Upper lobe of right lung (tissue), 1 donor: ENCODE data around the gene CRB3. TPM values are rescaled to one million over a fixed set of nuclear protein-coding genes. Genes with fewer than 3 reads are reported as not detected.
"Not testable (repeated sequence)": the region's sequence is repeated elsewhere in the genome, so short reads cannot be mapped to it uniquely, and the experiment has no call there.

Experiments used
- ATAC-seq: fragments of 200-7000 bp; cut with Tn5 transposase; one replicate; pipeline ENCODE4 v1.9.1; 2020; ENCODE audit warnings: mild to moderate bottlenecking, moderate library complexity
- DNase-seq: peaks from one replicate; pipeline ENCODE4 v3.0.0-alpha.2; 2020
- H3K27ac ChIP-seq: fragments of 200-600 bp; one replicate; pipeline ENCODE4 v1.8.0; 2022
- H3K27me3 ChIP-seq: fragments of 200-600 bp; one replicate; pipeline ENCODE4 v1.8.0; 2022; ENCODE audit warnings: mild to moderate bottlenecking
- H3K36me3 ChIP-seq: fragments of 200-600 bp; one replicate; pipeline ENCODE4 v1.8.0; 2022
- H3K4me1 ChIP-seq: fragments of 200-600 bp; one replicate; pipeline ENCODE4 v1.8.0; 2022
- H3K4me3 ChIP-seq: fragments of 200-600 bp; one replicate; pipeline ENCODE4 v1.8.0; 2022; ENCODE audit warnings: mild to moderate bottlenecking
- H3K9me3 ChIP-seq: fragments of 200-600 bp; one replicate; pipeline ENCODE4 v1.8.0; 2022
- intact Hi-C: fragments of 100-400 bp; cut with DNase I; formaldehyde crosslinking; loops from one replicate; pipeline ENCODE4 v1.11.0; 2022
- total RNA-seq: library from RNA; stranded (reverse); fragmentation: NEBNext Ultra II Directional; extraction: Animal tissue kit (Norgen Biotek cat#: 25700); gene quantifications from one replicate; pipeline ENCODE4 v1.2.1, GENCODE V29; 2021
- TF ChIP-seq, protein P1 (sequence below): fragments of 200-600 bp; IDR thresholded peaks from one replicate; pipeline ENCODE4 v1.8.0; 2022; ENCODE audit warnings: antibody characterized with exemption
- donor health status: DM: no; HTN: yes; CAD: no; lungs with severe emphysema.

The CRB3 gene
- total RNA-seq, 1 donor from 2014 or later: 48.4 TPM

DNA sequence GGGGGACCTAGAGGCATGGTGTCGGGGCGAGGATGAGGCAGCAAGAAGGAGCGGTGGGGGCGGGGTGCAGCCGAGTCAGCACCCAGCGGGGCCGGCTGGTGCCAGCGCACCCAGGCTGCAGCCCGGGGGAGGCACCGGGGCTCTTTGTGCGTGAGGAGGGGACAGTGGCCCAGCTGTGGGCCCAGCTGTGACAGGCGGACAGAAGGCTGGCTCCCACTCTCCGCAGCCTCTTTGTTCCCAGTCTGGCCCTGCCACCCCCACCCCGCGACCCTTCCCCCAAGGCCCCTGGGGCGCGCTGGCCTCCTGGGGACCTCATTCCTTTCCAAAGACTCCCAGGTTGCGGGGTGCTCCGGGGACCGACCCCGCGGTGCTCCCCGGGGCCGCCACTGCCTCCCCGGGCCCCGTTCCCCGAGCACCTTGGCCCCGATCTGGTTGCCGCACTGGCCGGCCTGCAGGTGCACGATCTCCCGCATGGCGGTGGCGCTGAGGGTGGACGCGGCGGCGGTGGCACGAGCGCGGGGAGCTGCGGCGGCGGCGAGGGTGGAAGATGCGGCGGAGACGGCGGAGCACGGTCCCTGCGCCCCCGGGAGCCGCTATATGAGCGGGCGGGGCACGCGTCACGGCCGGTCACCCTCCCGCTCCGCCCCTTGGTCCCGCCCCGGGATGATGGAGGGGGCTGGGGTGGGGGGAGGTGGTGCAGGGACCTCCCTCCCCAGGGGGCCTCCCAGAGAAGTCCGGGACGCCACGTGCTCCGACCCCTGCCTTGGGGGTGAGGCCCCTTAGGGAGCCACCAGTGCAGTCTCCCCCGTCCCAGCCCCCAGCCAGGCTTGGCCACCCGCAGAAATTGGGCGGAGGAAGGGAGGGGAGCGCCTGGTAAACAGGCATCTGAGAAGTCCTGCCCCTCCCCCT is 37.9 kb downstream of the CRB3 start, which contains the start of gene TUBB4A:
TUBB4A (minus strand) TSS at position 570 of the 909 bp plus-strand sequence; CDS start at position 473, 97 bp downstream.
- Histone ChIP-seq H3K27ac (no peak within 1 kb of the TSS), H3K9me3 (no peaks in the 10 kb centered on the region), H3K4me3 (peak within 1 kb of the TSS; percentile 39), H3K36me3 (no peaks in the 10 kb centered on the region), H3K4me1 (peaks cover 10% of the 10 kb centered on the region), H3K27me3 (peaks cover 29% of the 10 kb centered on the region)
- ATAC-seq: peak; percentile 39
- intact Hi-C loops: no loop called here
- TF ChIP-seq, protein P1, sequence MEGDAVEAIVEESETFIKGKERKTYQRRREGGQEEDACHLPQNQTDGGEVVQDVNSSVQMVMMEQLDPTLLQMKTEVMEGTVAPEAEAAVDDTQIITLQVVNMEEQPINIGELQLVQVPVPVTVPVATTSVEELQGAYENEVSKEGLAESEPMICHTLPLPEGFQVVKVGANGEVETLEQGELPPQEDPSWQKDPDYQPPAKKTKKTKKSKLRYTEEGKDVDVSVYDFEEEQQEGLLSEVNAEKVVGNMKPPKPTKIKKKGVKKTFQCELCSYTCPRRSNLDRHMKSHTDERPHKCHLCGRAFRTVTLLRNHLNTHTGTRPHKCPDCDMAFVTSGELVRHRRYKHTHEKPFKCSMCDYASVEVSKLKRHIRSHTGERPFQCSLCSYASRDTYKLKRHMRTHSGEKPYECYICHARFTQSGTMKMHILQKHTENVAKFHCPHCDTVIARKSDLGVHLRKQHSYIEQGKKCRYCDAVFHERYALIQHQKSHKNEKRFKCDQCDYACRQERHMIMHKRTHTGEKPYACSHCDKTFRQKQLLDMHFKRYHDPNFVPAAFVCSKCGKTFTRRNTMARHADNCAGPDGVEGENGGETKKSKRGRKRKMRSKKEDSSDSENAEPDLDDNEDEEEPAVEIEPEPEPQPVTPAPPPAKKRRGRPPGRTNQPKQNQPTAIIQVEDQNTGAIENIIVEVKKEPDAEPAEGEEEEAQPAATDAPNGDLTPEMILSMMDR: no peak
- no peak for DNase-seq

DNA sequence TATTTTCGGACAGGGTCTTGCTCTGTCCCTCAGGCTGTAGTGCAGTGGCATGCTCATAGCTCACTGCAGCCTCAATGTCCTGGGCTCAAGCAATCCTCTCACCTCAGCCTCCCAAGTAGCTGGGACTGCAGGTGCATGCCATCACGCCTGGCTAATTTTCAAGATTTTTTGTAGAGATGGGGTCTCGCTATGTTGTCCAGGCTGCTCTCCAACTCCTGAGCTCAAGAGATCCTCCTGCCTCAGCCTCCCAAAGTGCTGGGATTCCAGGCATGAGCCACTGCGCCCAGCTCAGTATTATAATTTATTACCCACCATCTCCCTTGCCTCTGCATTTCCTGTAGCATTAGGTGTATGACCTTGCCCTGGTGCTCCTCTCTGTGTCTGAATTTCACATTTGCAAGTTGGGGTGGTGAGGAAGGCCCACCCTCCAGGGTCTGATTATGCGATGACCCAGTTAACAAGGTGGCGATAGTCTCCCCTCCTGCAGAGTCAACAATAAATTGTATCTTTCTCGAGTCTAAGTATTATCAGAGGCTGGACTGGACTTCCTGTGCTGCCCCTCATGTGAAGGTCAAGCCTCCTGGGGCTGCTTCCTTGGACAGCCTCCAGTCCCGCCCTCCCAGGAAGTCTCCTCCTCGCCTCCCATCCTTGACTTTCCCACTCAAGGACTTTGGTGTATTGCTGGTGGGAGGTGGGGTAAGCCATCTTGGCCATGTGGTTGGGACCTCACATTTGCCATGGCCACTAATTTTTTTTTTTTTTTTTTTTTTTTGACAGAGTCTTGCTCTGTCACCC is 39.5 kb downstream of the CRB3 start:
- TF ChIP-seq, protein P1: no peak

DNA sequence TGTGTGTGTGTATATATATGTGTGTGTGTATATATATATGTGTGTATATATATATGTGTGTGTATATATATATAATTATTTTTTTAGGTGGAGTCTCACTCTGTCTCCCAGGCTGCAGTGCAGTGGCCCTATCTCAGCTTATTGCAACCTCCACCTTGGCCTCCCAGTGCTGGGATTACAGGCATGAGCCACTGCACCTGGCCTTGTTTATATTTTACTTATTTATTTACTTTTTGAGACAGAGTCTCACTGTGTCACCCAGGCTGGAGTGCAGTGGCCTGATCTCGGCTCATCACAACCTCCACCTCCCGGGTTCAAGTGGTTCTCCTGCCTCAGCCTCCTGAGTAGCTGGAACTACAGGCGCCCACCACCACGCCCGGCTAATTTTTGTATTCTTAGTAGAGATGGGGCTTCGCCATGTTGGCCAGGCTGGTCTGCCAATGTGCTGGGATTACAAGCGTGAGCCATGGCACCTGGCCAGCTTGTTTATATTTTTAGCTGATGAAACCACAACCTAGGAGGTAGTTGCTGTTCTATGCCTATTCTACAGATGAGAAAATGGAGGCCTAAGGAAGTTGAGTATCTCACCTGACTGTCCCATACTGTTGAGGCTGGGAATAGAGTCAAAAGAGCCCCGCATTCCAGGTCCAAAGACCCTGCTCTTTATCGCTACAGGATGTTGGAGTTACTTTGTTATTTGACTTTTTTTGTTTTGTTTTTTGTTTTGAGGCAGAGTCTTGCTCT is 44.1 kb downstream of the CRB3 start:
- H3K27me3 ChIP-seq, intact Hi-C loops, H3K9me3 ChIP-seq, H3K36me3 ChIP-seq, ATAC-seq, H3K4me1 ChIP-seq, H3K4me3 ChIP-seq, DNase-seq, H3K27ac ChIP-seq: not testable (repeated sequence)

More for the DNA sequence above, 39.5 kb downstream of the CRB3 start:
- Histone ChIP-seq H3K4me3 (no peak overlapping the region), H3K27ac (no peak overlapping the region), H3K36me3 (no peaks in the 10 kb centered on the region), H3K4me1 (peaks cover 10% of the 10 kb centered on the region), H3K27me3 (peaks cover 29% of the 10 kb centered on the region), H3K9me3 (no peaks in the 10 kb centered on the region)
- intact Hi-C loops: no loop called here
- ATAC-seq (no peak), DNase-seq (no peak)

DNA sequence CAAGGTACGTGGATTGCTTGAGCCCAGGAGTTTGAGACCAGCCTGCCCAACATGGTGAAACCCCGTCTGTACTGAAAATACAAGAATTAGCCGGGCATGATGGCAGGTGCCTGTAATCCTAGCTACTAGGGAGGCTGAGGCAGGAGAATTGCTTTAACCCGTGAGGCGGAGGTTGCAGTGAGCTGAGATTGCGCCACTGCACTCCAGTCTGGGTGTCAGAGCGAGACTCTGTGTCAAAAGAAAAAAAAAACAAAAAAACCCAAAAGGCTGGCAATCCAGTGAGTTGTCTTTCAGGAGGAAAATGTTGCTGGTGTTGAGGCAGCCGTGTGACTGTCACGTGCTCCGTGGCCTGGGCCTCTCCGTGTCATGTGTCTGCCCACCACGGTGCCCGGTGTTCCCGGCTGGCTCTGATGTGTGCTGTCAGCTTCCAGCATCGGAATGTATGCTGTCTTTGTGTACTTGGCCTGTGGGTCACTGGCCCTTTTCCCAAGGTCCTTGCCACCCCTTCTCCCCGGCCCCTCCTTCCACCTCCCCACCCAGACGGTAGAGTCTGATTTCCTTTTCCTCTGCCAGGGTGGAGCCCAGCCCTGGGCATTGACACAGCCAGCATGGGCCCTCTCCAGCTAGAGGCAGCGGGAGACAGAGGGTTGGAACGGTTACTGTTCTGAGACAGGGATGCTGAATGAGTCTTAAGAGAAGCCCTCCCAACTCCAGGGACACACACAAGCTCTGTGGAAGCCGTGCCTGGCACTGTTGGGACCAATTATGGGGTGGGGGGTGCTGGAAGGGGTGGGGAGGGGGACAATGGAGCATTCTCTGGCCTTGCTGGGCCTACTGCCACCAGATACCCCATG is 45.3 kb downstream of the CRB3 start:
- DNase-seq (peak; percentile 84), ATAC-seq (peak; percentile 81)
- TF ChIP-seq, protein P1: no peak
- H3K27ac ChIP-seq: peak overlapping the region; percentile 24
- no peak overlapping the region for H3K4me3 ChIP-seq
- intact Hi-C loops: no loop called here
- no peaks in the 10 kb centered on the region for H3K27me3 ChIP-seq
- H3K9me3 ChIP-seq: no peaks in the 10 kb centered on the region
- no peaks in the 10 kb centered on the region for H3K36me3 ChIP-seq
- H3K4me1 ChIP-seq: peaks cover 3% of the 10 kb centered on the region

DNA sequence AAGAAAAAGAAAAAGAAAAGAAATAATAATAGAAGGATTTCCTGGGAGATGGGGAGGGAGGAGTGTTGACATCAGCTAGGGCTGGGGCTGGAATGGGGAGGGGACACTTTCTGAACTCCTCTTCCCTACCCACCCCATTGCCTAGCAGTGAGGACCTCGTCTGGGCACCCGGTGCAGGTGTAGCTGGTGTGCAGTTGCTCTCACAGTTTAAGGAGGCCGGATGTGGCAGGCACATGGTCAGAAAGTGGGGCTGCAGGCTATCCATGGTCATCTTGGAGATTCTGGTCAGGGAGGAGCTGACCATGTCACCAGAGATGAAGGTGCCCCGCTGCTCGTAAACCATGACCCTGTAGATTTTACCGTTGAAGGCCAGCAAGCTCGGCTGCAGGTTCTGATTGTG is 46.5 kb downstream of the CRB3 start:
- no peak for DNase-seq
- Histone ChIP-seq H3K27ac (no peak overlapping the region), H3K4me3 (no peak overlapping the region), H3K9me3 (no peaks in the 10 kb centered on the region), H3K27me3 (no peaks in the 10 kb centered on the region), H3K36me3 (no peaks in the 10 kb centered on the region), H3K4me1 (peaks cover 3% of the 10 kb centered on the region)
- intact Hi-C loops: no loop called here
- TF ChIP-seq, protein P1: no peak
- no peak for ATAC-seq
